Measurements from ENCODE around the gene SCAMP2.

Gene SCAMP2

DNA sequence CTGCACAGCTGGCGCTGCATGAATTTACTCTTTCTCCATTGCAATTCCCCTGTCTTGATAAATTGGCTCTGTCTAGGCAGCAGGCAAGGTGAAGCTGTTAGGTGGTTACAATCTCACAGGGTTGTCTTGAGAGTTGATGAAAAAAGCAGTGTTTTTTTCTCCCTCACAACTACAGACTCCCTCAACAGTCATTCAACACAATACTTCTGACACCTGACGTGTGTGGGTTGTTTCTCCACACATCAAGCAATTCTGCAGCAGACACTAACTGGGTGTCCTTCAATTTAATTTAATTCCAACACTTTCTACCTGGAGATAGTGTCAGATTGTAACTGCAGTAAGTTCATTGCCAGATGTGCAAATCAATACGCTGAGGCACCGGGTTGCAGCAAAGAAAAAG, 5.1 kb upstream of the SCAMP2 start:
- no peak for ATAC-seq
- Mint-ChIP-seq H3K36me3 (no peaks in the 10 kb centered on the region), H3K4me1 (peaks cover 10% of the 10 kb centered on the region), H3K9me3 (peaks cover 5% of the 10 kb centered on the region), H3K4me3 (no peak overlapping the region), H3K27me3 (no peaks in the 10 kb centered on the region), H3K27ac (no peak overlapping the region)

DNA sequence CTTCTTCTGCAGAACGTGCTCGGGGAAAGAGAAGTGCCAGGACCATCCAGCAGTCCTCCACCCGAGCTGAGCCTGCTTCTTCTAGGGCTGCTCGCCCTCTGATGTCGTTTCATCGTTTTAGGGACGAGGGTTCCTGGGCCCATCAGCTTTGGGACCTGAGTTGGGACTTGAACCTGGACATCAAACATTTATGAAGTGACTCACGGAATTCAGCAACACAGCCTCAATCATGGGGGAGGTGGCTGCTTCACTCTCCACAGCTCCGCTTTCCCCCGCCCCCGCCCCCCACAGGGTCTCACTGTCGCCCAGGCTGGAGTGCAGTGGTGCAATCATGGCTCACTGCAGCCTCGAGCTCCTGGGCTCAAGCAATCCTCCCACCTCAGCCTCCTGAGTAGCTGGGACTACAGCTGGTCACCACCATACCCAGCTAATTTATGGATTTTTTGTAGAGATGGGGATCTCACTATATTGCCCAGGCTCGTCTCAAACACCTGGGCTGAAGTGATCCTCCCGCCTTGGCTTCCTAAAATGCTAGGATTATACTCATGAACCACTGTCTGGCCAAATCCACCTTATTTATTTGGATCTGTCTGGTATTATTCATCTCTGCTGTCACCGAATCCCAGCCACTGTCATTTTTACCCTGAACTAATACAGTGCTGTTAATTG, 725 bp upstream of the SCAMP2 start:
- peak overlapping the region; percentile 99 for H3K4me3 Mint-ChIP-seq
- no peak for ATAC-seq
- no peaks in the 10 kb centered on the region for H3K9me3 Mint-ChIP-seq
- H3K27ac Mint-ChIP-seq: peak overlapping the region; percentile 98
- H3K4me1 Mint-ChIP-seq: peaks cover 44% of the 10 kb centered on the region
- peaks cover 22% of the 10 kb centered on the region for H3K36me3 Mint-ChIP-seq
- H3K27me3 Mint-ChIP-seq: no peaks in the 10 kb centered on the region

- peak overlapping the region; percentile 99 for H3K4me3 Mint-ChIP-seq
- H3K27me3 Mint-ChIP-seq: no peaks in the 10 kb centered on the region
- peak overlapping the region; percentile 98 for H3K27ac Mint-ChIP-seq
- H3K4me1 Mint-ChIP-seq: peaks cover 55% of the 10 kb centered on the region
- no peaks in the 10 kb centered on the region for H3K9me3 Mint-ChIP-seq
- no peak for ATAC-seq
- H3K36me3 Mint-ChIP-seq: peaks cover 31% of the 10 kb centered on the region
Measured at GRCh38 chr15:74872702-74873035, 496 bp downstream of the SCAMP2 start.

DNA sequence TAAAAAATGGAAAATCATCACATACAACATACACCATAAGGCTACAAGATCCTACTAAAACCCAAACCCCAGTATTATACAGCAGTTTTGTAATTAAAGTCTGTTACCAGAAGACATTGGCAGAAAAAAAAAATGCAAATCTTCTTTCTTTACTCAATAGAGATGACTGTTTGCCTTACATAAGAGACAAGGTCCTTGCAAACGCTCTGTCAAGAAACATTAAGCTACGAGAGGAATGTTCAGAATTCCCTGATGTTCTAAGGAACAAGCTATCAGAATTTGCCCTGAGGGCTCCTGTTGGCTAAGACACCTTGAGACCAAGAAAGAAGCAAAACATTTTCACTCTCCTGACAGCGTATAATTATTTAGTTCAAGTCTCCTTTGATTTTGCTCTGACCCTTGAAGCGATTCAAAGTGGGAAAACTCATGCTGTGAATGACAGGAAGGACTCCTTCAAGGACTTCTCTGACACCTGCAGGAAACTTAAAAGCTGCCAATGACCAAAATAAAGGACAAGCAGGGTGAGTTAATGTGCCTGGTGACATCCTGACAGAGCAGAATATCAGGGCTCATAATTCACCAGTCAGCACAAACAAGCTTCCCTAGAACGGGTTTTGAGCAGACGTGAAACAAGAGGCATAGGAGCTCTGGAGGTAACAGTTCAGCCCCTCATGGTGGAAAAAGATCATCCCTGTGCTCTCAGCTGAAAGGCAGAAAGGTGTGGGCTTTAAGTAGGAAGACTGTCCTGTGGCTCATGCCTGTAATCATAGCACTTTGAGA, 2.5 kb downstream of the SCAMP2 start:
- no peaks in the 10 kb centered on the region for H3K27me3 Mint-ChIP-seq
- H3K27ac Mint-ChIP-seq: peak overlapping the region; percentile 98
- peaks cover 45% of the 10 kb centered on the region for H3K36me3 Mint-ChIP-seq
- H3K4me3 Mint-ChIP-seq: peak overlapping the region; percentile 99
- ATAC-seq: no peak
- H3K9me3 Mint-ChIP-seq: no peaks in the 10 kb centered on the region
- H3K4me1 Mint-ChIP-seq: peaks cover 75% of the 10 kb centered on the region

DNA sequence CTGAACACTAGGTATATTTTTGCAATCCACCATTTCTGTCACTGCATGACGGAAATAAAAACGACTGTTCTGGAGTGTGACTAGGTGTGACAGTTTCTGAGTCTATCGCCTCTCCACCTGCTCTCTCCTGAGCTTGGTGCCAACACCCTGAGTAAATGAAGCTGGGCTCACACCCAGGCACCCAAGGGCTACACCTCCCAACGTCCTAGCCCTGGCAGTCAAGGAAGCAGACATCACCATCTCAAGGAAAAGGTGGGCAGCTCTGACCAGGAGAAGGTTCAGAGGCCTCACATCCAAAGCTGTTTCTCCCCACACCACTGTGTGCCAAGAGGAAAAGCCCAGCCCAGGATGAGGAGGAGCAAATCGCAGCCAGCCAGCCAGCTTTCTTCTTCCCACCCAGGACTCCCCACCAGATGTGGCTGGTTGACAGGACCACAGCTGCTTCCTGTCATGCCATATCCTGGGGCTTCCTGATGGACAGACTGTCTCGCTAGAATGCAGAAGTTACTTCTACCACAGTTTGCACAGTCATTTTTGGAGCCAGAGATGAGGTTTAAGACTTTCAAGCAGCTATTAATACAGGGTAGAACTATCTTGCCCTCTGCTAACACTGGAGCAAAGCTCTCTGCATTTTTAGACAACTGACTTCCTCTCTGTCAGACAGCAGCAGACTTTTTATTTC, 3.3 kb downstream of the SCAMP2 start:
- ATAC-seq: peak; percentile 84
- no peaks in the 10 kb centered on the region for H3K9me3 Mint-ChIP-seq
- H3K4me3 Mint-ChIP-seq: peak overlapping the region; percentile 99
- H3K36me3 Mint-ChIP-seq: peaks cover 50% of the 10 kb centered on the region
- H3K27me3 Mint-ChIP-seq: no peaks in the 10 kb centered on the region
- H3K27ac Mint-ChIP-seq: peak overlapping the region; percentile 98
- peaks cover 83% of the 10 kb centered on the region for H3K4me1 Mint-ChIP-seq

DNA sequence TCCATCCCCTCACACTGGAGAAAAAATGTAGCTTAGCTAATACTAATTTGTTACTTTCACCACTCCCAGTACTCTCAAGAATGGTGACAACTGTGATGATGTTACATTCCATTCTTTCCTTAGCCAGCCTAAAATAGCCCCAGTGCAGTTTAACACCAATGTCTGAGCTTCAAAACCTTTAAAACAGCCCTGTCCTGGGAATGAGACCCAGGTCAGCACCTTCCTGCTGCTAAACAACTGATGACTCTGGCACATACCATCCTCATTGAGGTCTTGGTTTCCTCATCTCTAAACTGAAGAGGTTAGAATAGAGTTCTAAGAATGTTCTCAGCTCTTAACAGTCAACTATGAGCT, 3.8 kb downstream of the SCAMP2 start:
- peaks cover 86% of the 10 kb centered on the region for H3K4me1 Mint-ChIP-seq
- peaks cover 53% of the 10 kb centered on the region for H3K36me3 Mint-ChIP-seq
- no peaks in the 10 kb centered on the region for H3K27me3 Mint-ChIP-seq
- H3K9me3 Mint-ChIP-seq: no peaks in the 10 kb centered on the region
- no peak for ATAC-seq
- H3K4me3 Mint-ChIP-seq: peak overlapping the region; percentile 99
- peak overlapping the region; percentile 98 for H3K27ac Mint-ChIP-seq

DNA sequence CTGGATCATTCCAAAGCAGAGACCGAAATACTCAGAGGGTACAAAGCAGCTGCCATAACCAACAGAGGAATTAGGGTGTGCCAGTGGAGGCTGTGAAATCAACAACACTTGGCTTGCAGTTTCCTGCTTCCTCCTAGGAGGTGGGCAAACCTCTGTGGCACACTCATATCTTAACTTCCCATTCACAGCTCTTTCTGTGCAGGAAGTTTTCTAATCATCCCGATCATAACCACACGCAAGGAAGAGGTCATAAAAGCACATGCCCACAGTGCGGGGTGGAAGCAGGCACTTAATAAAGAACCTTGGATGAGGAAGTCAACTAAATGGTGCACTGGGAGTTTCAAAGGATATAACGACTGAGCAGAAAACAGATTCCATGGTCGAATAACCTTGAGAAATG, 5.1 kb downstream of the SCAMP2 start:
- no peaks in the 10 kb centered on the region for H3K9me3 Mint-ChIP-seq
- H3K4me1 Mint-ChIP-seq: peaks cover 87% of the 10 kb centered on the region
- ATAC-seq: no peak
- H3K36me3 Mint-ChIP-seq: peaks cover 62% of the 10 kb centered on the region
- peak overlapping the region; percentile 59 for H3K27ac Mint-ChIP-seq
- no peaks in the 10 kb centered on the region for H3K27me3 Mint-ChIP-seq
- H3K4me3 Mint-ChIP-seq: peak overlapping the region; percentile 13

DNA sequence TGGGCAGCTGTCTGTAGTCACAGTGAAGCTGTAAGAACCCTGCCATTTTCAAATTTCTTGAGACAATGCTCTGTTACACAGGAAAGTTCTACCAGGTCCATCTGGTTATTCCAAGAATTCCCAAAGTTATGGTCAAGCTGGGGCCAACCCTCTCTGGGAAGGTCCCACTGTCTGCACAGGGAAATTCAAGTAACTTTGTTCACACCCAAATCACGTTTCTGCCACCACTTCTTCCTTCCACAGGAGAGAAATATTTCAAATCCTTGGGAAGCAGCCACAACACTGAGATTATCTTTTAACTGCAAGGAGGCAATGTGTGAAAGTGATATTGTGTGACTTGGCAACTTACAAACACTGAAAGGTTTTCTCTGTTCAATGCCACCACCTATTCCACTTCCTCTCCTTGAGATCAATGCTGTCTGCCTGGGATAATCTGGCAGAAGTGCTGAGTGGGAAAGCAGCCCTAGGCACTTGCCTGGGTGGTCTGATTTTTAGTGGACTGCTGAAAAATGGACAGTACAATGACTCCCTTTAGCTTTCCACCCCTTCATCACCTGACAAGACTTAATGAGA, 5.6 kb downstream of the SCAMP2 start:
- ATAC-seq: no peak
- Mint-ChIP-seq H3K27me3 (no peaks in the 10 kb centered on the region), H3K4me1 (peaks cover 83% of the 10 kb centered on the region), H3K9me3 (no peaks in the 10 kb centered on the region), H3K27ac (peak overlapping the region; percentile 59), H3K4me3 (no peak overlapping the region), H3K36me3 (peaks cover 57% of the 10 kb centered on the region)

- H3K4me1 Mint-ChIP-seq: peaks cover 72% of the 10 kb centered on the region
- no peak for ATAC-seq
- peak overlapping the region; percentile 42 for H3K27ac Mint-ChIP-seq
- no peak overlapping the region for H3K4me3 Mint-ChIP-seq
- no peaks in the 10 kb centered on the region for H3K27me3 Mint-ChIP-seq
- peaks cover 53% of the 10 kb centered on the region for H3K36me3 Mint-ChIP-seq
- H3K9me3 Mint-ChIP-seq: no peaks in the 10 kb centered on the region
Measured at GRCh38 chr15:74866090-74866489, 7.1 kb downstream of the SCAMP2 start.

DNA sequence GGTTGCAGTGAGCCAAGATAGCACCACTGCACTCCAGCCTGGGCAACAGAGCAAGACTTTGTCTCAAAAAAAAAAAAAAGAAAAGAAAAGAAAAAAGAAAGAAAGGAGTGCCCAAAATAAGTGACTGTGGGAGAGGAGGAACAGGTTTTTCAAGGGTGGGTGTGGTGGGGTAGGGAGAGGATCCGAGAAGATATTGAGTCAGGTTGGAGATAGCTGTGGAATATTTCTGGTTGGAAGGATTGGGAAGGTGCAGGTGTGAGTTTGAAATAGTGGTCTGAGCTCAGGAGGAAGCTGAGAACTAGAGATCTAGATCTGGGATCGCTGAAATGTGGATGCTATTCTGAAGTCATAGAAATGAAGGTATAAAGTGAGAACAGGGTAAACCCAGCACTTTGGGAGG, 7.8 kb downstream of the SCAMP2 start:
- peaks cover 64% of the 10 kb centered on the region for H3K4me1 Mint-ChIP-seq

DNA sequence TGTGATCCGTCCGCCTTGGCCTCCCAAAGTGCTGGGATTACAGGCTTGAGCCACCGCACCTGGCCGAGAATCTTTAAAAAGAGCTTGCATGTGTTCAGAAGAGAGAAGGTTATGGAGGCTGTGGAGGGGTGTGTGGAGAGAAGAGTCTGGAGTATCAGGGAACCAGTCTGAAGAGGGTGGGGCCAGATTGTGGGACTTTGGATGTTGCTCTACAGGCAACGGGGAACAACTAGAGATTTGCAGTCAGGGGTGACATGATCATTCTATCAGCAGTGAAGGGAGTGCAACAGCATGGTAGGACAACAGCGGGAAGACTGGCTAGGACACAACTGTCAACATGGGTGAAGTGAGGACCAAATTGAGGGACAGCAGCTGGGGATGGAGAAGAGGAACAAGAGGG, 8.9 kb downstream of the SCAMP2 start:
- no peak for ATAC-seq
- peaks cover 61% of the 10 kb centered on the region for H3K4me1 Mint-ChIP-seq
- H3K4me3 Mint-ChIP-seq: no peak overlapping the region
- H3K27ac Mint-ChIP-seq: peak overlapping the region; percentile 38
- H3K36me3 Mint-ChIP-seq: peaks cover 42% of the 10 kb centered on the region
- no peaks in the 10 kb centered on the region for H3K27me3 Mint-ChIP-seq
- H3K9me3 Mint-ChIP-seq: no peaks in the 10 kb centered on the region

More for the DNA sequence above, 7.8 kb downstream of the SCAMP2 start:
- no peak for ATAC-seq
- Mint-ChIP-seq H3K9me3 (no peaks in the 10 kb centered on the region), H3K4me3 (no peak overlapping the region), H3K27me3 (no peaks in the 10 kb centered on the region), H3K36me3 (peaks cover 50% of the 10 kb centered on the region), H3K27ac (peak overlapping the region; percentile 42)

GRCh38 chr15:74863239-74864056, 9.7 kb downstream of the SCAMP2 start:
- H3K9me3 Mint-ChIP-seq: no peaks in the 10 kb centered on the region
- no peak for ATAC-seq
- H3K4me1 Mint-ChIP-seq: peaks cover 65% of the 10 kb centered on the region
- H3K27me3 Mint-ChIP-seq: no peaks in the 10 kb centered on the region
- H3K4me3 Mint-ChIP-seq: no peak overlapping the region
- H3K27ac Mint-ChIP-seq: peak overlapping the region; percentile 38
- peaks cover 44% of the 10 kb centered on the region for H3K36me3 Mint-ChIP-seq

DNA sequence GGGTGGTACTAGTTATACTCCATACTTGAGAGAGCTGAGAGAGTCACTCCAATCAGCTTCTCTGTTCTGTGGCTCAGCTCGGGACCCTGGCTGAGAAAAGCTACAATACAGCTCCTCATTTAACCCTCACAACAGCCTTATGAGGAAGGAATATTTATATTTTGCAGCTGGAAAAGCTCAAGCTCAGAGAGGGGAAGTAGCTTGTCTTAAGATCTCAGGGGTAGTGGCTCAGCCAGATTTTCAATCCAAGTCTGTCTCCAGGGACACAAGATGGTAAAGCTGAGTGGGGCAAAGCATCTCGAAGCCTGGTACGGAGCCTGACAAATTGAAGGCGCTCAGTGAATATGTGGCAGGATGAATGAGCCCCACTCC, 14.8 kb downstream of the SCAMP2 start:
- Mint-ChIP-seq H3K9me3 (no peaks in the 10 kb centered on the region), H3K27me3 (no peaks in the 10 kb centered on the region), H3K4me3 (peak overlapping the region; percentile 46), H3K36me3 (peaks cover 10% of the 10 kb centered on the region), H3K27ac (peak overlapping the region; percentile 92), H3K4me1 (peaks cover 58% of the 10 kb centered on the region)
- ATAC-seq: no peak

GRCh38 chr15:74857671-74858368, 15.3 kb downstream of the SCAMP2 start:
- no peaks in the 10 kb centered on the region for H3K27me3 Mint-ChIP-seq
- H3K4me3 Mint-ChIP-seq: peak overlapping the region; percentile 46
- H3K27ac Mint-ChIP-seq: peak overlapping the region; percentile 92
- ATAC-seq: peak; percentile 89
- no peaks in the 10 kb centered on the region for H3K9me3 Mint-ChIP-seq
- H3K36me3 Mint-ChIP-seq: peaks cover 13% of the 10 kb centered on the region
- H3K4me1 Mint-ChIP-seq: peaks cover 61% of the 10 kb centered on the region
